Pulmonary artery endothelial cell (primary cell): ENCODE data around the gene KDM1B. TPM values are rescaled to one million over a fixed set of nuclear protein-coding genes. Genes with fewer than 3 reads are reported as not detected.
"Not testable (repeated sequence)": the region's sequence is repeated elsewhere in the genome, so short reads cannot be mapped to it uniquely, and the experiment has no call there.

Experiments used
- DNase-seq: peaks from one replicate; pipeline ENCODE4 v3.0.0-alpha.2; 2011; ENCODE audit warnings: low read depth, low spot score
- total RNA-seq: library from RNA; depleted of rRNA; stranded (reverse); fragments of >200 nt; gene quantifications from 2 replicates; pipeline ENCODE4 v1.2.3, GENCODE V29; 2014

Gene KDM1B
- total RNA-seq, 1 donor from 2014 or later: 8.3 TPM

GRCh38 chr6:18148304-18149025 is 6.8 kb upstream of the KDM1B start:
- no peak for DNase-seq

- not testable (repeated sequence) for DNase-seq
Observed at GRCh38 chr6:18151391-18151790, 3.8 kb upstream of the KDM1B start.

GRCh38 chr6:18151801-18152200 is 3.4 kb upstream of the KDM1B start:
- DNase-seq: no peak

GRCh38 chr6:18153311-18153703 is 1.9 kb upstream of the KDM1B start:
- DNase-seq: no peak

- no peak for DNase-seq
Observed at GRCh38 chr6:18154507-18155149, 594 bp upstream of the KDM1B start, which contains the start of gene TPMT. Gene TPMT, minus strand, starts transcription at chr6:18155077. Its CDS starts 5,950 bp downstream, at chr6:18149127.

- no peak for DNase-seq
Observed at GRCh38 chr6:18155864-18156421, 721 bp downstream of the KDM1B start.

GRCh38 chr6:18160911-18161310 is 5.7 kb downstream of the KDM1B start:
- DNase-seq: no peak

GRCh38 chr6:18161431-18161830 is 6.2 kb downstream of the KDM1B start:
- no peak for DNase-seq

- no peak for DNase-seq
Observed at GRCh38 chr6:18162401-18162800, 7.2 kb downstream of the KDM1B start.

GRCh38 chr6:18165751-18166150 is 10.5 kb downstream of the KDM1B start:
- DNase-seq: no peak

GRCh38 chr6:18166312-18167036 is 11.3 kb downstream of the KDM1B start:
- no peak for DNase-seq

- no peak for DNase-seq
Observed at GRCh38 chr6:18168264-18168663, 13.0 kb downstream of the KDM1B start.

GRCh38 chr6:18171871-18172270 is 16.6 kb downstream of the KDM1B start:
- DNase-seq: no peak

GRCh38 chr6:18176198-18176597 is 21.0 kb downstream of the KDM1B start:
- DNase-seq: not testable (repeated sequence)

- DNase-seq: no peak
Observed at GRCh38 chr6:18177286-18177965, 22.2 kb downstream of the KDM1B start.

GRCh38 chr6:18178960-18179615 is 23.9 kb downstream of the KDM1B start:
- DNase-seq: no peak

GRCh38 chr6:18179770-18180356 is 24.6 kb downstream of the KDM1B start:
- DNase-seq: no peak

- no peak for DNase-seq
Observed at GRCh38 chr6:18182568-18182967, 27.3 kb downstream of the KDM1B start.

GRCh38 chr6:18183766-18184165 is 28.5 kb downstream of the KDM1B start:
- no peak for DNase-seq

- no peak for DNase-seq
Observed at GRCh38 chr6:18185624-18186023, 30.4 kb downstream of the KDM1B start.

GRCh38 chr6:18186033-18186432 is 30.8 kb downstream of the KDM1B start:
- DNase-seq: no peak
